Coronary artery (tissue), 2 donors: Measurements from ENCODE around the gene HOMER2.

Experiments used
- DNase-seq: peaks from one replicate; pipeline ENCODE4 v3.0.0-alpha.2; 2017; ENCODE audit warnings: low spot score
- H3K27ac ChIP-seq, 2 donors: fragments of 200-600 bp; sonication (generic); one replicate each; pipeline ENCODE4 v1.5.1; 2016 to 2019
- H3K4me3 ChIP-seq: fragments of 200-600 bp; sonication (generic); 2 replicates; pipeline ENCODE4 v1.5.1; 2016; ENCODE audit warnings: mild to moderate bottlenecking, moderate library complexity
- CTCF ChIP-seq: fragments of 200-600 bp; sonication (generic); IDR thresholded peaks from one replicate; pipeline ENCODE4 v1.5.1; 2019; ENCODE audit warnings: antibody characterized with exemption

HOMER2 gene

GRCh38 chr15:82950746-82951370 is 1.7 kb downstream of the HOMER2 start:
- H3K4me3 ChIP-seq, result no peak overlapping the region
- DNase-seq, result no peak
- H3K27ac ChIP-seq, result no peak overlapping the region
- no peak for TF ChIP-seq CTCF

GRCh38 chr15:82950295-82950694 is 2.2 kb downstream of the HOMER2 start:
- H3K27ac ChIP-seq, result no peak overlapping the region
- no peak for TF ChIP-seq CTCF
- DNase-seq, result no peak
- no peak overlapping the region for H3K4me3 ChIP-seq

GRCh38 chr15:82946155-82946701 is 6.3 kb downstream of the HOMER2 start:
- TF ChIP-seq CTCF, result no peak
- DNase-seq, result no peak
- H3K4me3 ChIP-seq, result no peak overlapping the region
- H3K27ac ChIP-seq, result no peak overlapping the region

GRCh38 chr15:82945326-82945725 is 7.2 kb downstream of the HOMER2 start:
- H3K4me3 ChIP-seq, result no peak overlapping the region
- H3K27ac ChIP-seq, result no peak overlapping the region
- no peak for DNase-seq
- no peak for TF ChIP-seq CTCF

- no peak for DNase-seq
- Histone ChIP-seq H3K27ac (no peak overlapping the region), H3K4me3 (no peak overlapping the region)
- TF ChIP-seq CTCF, result no peak
Measured at GRCh38 chr15:82944821-82945220, 7.7 kb downstream of the HOMER2 start.

- DNase-seq, result no peak
- H3K27ac ChIP-seq, result no peak overlapping the region
- no peak for TF ChIP-seq CTCF
- H3K4me3 ChIP-seq, result no peak overlapping the region
Measured at GRCh38 chr15:82944056-82944455, 8.5 kb downstream of the HOMER2 start.

GRCh38 chr15:82943176-82943575 is 9.3 kb downstream of the HOMER2 start:
- no peak overlapping the region for H3K27ac ChIP-seq
- DNase-seq, result no peak
- no peak for TF ChIP-seq CTCF
- no peak overlapping the region for H3K4me3 ChIP-seq
